ENCODE data around the gene VSTM2A.
"Not testable (repeated sequence)": the region's sequence is repeated elsewhere in the genome, so short reads cannot be mapped to it uniquely, and the experiment has no call there.

The VSTM2A gene
- 0 reads per million in 2 donors for total RNA-seq

DNA sequence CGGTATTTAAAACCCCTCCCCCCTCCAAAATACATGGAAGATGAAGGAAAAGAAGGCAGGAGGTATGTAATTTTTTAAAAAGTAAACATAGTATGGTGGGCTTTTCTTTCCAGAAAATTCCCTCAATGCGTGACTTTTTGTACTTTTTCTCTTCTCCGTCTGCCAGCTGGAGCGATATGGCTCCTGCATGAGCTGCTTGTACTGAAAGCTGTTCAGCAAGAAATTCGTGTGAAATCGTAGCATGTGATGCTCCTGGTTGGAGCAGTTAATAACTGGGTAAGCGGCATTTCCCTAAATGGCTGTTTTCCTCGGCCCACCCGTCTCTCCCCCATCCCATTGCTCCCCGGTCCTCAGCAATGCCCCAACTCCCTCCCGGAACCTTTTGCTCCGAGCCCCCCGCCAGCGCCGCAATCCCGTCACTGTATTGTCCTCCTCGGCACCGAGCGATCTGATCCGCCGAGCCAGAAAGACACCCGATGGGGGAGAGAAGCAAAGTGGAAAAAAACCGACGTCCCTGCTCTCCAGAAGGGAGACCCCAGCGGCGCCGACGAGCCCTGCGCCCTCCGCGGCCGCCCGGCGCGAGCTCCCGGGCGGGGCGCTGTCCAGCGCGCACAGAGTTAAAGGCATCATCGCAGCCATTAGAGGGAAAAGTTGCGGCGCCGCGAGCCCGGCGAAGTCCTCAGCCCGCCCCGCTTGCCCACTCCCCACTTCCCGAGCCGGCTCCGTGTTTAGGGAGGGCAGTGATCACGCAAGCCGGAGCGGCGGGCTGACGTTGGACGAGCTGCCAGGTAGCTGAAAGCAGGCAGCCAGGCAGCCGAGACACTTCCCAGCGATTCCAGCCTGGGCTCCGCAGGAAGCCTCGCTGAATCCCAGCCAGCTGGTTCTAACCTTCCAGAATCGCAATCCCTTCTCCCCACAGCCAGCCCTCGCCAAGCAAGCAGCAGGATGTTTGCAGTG is at the start of gene VSTM2A:
Gene VSTM2A (plus strand): TSS at position 707 of the 957 bp plus-strand sequence. CDS start 356 bp downstream, outside the sequence.
- no peak for DNase-seq

GRCh38 chr7:54504531-54504930 is 37.6 kb upstream of the VSTM2A start:
- DNase-seq: not testable (repeated sequence)

- DNase-seq: no peak
These were observed 12.6 kb upstream of the VSTM2A start for GRCh38 chr7:54529568-54529967.

DNA sequence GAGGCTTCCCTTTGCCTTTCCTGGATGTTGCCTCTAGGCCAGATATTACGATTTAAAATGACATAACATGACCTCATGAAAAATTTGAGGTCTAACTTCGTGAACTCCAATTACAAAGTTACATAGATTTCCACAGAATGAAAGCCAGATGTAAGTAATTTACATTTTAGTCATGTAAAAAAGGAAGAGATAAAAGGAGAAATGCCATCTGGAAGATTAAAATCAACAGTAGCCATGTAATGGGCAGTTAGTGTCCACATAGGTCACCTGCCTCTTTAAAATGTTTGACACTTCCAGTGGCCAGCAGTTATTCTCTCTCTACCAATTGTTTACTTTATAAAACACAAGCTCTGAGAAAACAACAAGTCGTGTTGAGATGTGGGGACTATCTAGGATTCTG is 4.1 kb upstream of the VSTM2A start:
- DNase-seq: no peak

DNA sequence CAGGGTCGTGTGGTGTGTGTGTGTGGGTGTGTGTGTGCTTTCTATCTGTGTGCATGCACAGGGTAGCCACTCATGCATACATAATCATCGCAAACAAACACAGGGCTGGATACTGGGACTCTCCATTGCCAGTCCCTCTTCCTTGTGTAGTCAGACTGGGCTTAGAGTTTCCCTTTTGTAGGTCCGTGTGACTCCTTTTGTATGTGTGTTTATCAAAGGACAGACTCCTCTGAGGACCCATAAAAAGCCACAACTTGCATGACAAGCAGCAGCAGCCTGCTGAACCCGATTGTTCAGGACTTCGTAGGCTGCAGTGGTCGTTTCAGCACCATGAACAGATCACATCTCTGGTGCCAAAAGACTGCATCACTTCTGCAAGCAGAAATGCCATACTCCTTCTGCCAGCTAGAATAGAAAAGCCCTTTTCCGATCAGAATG is 895 bp downstream of the VSTM2A start:
- DNase-seq: no peak

GRCh38 chr7:54544149-54544526 is 2.0 kb downstream of the VSTM2A start:
- DNase-seq: no peak

GRCh38 chr7:54544527-54545240 is 2.5 kb downstream of the VSTM2A start:
- no peak for DNase-seq

DNA sequence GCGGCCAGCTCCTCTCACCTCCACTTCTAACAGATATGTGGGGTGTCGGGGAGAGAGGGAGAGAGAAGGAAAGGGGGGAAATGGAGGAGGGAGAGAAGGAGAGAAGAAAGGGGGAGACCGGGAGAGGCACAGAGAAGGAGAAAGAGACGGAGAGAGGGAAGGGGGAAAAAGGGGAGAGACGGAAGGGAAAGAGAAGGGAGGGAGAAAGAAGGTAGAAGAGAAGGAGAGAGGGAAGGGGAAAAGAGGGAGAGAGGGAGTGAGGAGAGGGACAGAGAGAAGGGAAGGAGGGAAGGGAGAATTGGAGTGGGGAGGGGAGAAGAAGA is 3.0 kb downstream of the VSTM2A start:
- DNase-seq: no peak

DNA sequence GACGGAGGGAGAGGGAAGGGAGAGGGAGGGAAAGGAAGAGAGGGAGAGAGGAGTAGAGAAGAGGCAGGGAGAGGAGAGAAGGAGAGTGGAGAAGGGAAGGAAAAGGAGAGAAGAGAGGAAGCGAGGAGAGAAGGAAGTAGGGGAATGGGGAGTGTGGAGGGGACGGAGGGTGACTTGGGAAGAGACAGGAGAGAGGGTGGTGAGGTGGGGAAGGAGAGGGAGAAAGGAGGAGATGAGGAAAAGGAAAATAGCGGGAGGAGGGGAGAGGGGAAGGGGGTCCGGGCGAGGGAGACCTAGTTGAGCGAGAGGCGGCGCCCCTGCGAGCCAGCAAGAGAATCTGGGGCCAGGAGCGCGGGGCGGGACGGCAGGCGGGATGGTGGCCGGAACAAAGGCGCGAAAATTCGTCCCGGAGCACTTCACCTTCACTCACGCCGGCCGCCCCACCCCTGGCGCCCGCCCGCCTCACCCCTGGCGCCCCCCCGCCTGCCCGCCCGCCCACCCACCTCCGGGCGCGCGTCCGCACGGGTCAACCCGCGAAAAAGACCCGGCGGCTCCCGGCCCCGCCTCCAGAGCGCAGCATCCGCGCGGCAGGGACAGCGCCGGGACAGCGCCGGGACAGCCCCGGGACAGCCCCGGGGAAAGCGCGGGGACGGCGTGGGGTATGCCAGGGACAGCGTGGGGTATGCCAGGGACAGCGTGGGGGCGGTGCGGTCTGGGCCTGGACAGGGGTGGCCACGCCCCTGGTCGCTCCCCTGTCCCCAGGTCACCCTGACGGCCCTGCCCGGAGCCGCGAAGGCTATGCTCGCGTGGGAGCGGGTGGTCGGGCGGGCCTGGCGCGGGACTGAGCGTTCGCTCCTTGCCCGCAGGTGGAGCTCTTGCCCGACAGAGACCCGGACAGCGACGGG is 4.2 kb downstream of the VSTM2A start:
- no peak for DNase-seq

GRCh38 chr7:54546986-54547314 is 4.8 kb downstream of the VSTM2A start:
- no peak for DNase-seq

DNA sequence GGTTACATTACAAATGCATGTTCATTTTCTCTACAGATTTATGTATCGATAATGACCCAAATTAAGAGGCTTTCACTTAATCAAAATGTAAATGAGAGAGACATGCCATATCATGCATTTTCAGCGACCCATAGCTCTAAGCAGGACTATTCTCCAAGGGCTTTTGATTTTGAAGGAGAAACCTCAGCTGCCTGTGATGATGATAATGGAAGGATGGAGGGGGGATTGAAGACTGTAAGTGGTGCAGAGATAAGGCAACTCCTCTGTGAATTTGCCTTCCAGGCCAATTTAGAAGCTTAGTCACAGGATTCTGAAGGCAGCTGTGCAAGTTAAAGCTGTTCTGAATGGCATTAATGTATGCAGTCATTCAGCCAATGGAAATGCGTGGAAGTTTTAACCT is 8.3 kb downstream of the VSTM2A start:
- no peak for DNase-seq

GRCh38 chr7:54556121-54556520 is 13.9 kb downstream of the VSTM2A start:
- DNase-seq: no peak

DNA sequence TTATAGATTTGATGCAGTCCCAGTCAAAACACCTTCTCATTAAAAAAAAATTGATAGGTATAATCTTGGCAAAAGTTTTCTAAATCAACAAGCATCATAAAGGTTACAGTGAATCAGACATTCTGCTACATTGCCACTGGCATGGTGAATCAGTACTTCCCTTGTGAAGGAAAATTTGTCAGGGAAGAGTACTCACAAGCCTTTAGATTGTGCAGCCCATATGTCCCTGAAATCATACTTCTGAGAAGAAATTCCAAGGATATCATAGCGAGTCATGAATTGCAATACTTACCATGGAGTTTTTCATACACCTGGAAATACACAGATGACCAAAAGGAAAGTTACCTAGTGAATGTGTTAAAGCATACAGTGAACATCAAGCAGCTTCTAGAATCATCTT is 17.2 kb downstream of the VSTM2A start:
- no peak for DNase-seq

DNA sequence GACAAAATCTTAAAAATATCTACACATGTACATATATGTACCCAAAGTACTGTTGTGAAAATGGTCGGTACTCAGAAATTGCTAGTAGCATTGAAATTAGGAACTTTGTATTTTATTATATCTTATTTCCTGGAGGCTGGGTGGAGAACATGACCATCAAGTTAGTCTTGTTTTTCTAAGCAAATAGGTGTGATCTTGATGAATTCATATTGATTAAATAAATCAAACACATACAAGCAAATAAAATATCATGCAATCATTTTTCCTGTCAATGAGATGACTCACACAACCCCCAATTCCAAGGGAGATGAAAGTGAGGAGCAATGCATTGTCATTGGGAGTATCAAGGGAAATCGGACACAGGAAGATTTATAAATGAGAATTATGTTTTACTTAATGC is 18.0 kb downstream of the VSTM2A start:
- no peak for DNase-seq

DNA sequence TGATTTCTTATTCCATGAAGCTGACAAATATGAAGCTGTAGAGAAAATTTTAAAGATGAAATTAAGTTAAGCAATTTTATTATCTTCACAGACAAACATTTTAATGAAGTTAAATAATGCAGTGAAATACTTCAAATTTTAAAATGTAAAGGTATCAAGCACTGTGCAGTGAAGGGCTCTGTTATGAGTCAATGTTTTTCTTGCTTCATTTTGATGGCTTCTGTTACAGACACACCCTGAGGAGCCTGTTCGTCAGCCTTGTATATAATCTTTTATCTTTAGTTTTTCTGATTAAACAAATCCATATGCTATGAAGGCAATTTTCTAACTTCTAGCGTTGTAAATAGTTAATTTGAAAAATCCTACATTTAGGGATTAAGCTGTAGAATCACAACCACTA is 18.5 kb downstream of the VSTM2A start:
- DNase-seq: no peak

DNA sequence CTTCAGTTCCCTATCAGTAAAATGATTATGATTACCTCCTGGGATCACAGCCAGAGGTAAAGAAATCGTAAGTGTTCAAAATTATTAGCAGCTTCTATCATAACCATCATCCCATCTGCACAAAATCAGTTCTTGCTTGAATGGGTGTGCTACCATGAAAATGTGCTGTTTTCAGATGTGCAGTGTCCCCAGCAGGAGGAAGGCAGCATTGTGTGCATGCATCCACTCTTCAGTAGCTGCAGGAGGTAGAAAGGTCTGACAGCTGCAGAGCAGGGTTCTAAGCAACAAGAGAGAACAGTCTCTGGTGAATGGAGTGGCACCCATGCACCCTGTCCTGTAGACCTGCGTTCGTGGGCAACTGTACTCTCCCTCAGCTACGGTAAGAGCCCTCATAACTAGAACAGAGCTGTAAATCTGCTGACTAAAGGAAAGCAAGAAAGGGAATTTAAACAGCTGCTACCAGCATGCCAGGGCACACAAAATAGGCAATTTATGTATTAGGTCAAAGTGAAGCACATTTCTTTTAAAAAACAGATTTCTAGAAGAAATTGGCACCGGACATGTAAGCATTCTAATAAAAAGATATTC is 21.2 kb downstream of the VSTM2A start:
- no peak for DNase-seq

DNA sequence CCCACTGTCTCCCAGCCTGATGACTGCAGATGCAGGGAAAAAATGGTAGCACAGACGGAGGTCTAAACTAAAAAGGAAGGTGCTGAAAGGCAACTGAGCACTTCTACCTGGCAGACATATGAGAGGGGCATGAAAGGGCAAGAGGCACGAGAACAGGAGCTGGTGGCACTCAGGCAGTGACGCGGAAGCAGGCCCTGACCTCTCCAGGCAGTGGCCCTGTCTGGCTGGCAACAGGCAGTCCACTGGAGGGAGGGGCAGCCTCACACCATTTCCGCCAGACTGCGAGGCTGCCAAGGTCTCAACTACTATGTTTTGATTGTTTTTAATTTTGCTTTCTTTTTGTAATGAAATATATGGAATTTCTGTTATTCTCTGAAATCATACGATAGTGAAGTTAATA is 23.3 kb downstream of the VSTM2A start:
- DNase-seq: no peak

- DNase-seq: no peak
These were observed 39.3 kb downstream of the VSTM2A start for GRCh38 chr7:54581511-54581910.

- DNase-seq: no peak
These were observed 49.5 kb downstream of the VSTM2A start for GRCh38 chr7:54591404-54592386.

DNA sequence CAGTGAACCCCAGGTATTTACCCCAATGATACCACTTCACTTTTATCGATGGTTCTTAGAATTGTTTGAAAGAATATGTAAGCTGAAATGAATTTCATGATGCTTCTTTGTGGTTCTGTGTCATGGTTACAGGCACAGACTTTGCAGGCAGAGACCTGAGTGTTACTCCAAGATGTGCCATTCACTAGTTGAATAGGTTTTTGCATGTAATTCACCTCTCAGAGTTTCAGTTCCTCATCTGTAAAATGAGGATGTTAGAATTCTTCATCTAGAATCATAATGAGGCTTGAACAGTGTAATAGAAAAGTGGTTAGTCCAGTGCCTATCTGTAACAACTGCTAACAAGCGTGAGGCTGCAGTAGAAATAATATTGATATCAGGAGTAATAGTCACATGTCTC is 54.6 kb downstream of the VSTM2A start:
- DNase-seq: no peak

- DNase-seq: no peak
These were observed 73.4 kb downstream of the VSTM2A start for GRCh38 chr7:54615537-54615936.

All from T-helper 2 cell (primary cell).